NCI-H2227 (cell line): Measurements from ENCODE around the gene TMSB10.
"Not testable (repeated sequence)": the region's sequence is repeated elsewhere in the genome, so short reads cannot be mapped to it uniquely, and the experiment has no call there.

ENCODE experiments used
- DNase-seq: peaks from one replicate; lab custom pipeline; 2025; ENCODE audit not compliant: unreplicated experiment; lab: John Stamatoyannopoulos, UW

TMSB10 gene

GRCh38 chr2:84901593-84902120 lies 3.8 kb upstream of the TMSB10 start:
- no peak for DNase-seq

DNA sequence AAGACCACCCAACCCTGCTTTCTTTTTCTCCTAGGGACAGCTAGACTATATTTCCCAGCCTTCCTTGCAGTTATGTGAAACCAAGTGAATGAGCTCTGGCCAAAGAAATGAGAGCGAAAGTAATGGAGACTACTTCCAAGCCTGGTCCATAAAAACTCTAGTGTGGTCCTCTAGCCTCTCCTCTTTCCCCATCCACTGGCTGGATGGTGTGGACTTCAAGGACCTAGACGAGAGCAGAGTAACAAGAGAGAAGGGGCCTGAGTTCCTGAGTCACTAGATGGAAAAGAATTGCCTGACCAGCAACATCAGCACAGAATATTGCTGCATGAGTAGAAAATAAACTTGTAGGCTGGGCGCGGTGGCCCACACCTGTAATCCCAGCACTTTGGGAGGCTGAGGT lies 2.9 kb upstream of the TMSB10 start:
- no peak for DNase-seq

DNA sequence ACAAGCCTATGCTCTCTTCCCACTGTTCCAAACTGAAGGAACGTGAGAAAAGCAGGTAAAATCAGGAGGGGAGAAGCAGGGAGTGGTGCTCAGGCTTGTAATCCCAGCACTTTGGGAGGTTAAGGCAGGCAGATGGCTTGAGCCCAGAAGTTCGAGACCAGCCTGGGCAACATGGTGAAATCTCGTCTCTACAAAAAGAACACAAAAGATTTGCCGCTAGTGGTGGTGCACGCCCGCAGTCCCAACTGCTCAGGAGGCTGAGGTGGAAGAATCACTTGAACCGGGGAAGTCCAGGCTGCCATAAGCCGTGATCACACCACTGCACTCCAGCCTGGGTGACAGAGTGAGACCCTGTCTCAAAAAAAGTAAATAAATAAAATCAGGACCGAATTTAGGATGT lies 1.3 kb upstream of the TMSB10 start:
- no peak for DNase-seq

DNA sequence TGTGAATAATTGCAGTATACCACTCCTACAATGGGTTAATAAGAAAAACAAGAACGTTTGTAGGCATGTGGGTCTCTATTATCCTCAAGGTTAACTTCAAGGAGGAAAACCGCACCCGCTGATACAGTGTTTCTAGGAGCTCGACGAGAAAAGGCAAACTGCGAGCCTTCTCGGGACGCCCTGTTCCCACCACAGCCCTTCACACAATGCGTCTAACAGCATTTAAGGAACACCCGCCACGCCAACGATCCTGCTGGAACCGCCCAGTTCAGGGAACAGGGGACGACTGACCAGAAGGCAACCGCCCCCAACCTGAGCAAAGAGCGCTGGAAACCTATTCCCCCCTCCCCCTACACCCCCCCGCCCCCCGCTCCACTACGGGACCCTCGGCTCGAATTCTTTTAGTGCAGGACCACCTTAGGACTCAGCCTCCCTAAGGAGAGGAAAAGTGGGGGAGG lies 710 bp upstream of the TMSB10 start:
- peak; percentile 82 for DNase-seq

DNA sequence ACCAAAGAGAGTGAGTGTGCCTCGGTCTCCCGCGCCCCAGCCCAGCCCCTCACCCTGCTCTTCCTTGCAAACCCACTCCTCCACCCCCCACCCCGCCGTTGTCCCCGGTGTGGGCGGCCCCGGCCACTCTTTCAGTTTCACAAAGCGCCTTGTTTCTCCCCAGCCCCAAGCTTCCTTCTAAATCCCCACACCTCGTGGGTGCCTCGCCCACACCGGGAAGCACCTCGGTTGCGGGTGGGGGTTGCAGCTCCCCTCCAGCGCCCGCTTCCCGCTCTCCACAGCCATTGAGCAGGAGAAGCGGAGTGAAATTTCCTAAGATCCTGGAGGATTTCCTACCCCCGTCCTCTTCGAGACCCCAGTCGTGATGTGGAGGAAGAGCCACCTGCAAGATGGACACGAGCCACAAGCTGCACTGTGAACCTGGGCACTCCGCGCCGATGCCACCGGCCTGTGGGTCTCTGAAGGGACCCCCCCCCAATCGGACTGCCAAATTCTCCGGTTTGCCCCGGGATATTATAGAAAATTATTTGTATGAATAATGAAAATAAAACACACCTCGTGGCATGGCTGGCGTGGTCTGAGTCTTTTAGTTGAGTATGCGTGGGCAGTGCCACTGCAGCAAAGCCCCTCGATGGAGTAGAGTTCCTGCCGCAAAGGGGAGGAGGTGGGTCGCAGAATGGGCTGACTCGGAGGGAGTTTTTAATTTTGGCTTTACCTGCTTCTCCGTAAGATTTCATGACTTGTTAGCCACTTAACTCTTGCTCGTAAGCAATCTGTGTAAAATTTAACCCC lies 848 bp downstream of the TMSB10 start:
- peak; percentile 54 for DNase-seq

- peak; percentile 45 for DNase-seq
Measured at GRCh38 chr2:84906900-84907714, 1.7 kb downstream of the TMSB10 start.

- no peak for DNase-seq
Measured at GRCh38 chr2:84908948-84909713, 3.7 kb downstream of the TMSB10 start.

DNA sequence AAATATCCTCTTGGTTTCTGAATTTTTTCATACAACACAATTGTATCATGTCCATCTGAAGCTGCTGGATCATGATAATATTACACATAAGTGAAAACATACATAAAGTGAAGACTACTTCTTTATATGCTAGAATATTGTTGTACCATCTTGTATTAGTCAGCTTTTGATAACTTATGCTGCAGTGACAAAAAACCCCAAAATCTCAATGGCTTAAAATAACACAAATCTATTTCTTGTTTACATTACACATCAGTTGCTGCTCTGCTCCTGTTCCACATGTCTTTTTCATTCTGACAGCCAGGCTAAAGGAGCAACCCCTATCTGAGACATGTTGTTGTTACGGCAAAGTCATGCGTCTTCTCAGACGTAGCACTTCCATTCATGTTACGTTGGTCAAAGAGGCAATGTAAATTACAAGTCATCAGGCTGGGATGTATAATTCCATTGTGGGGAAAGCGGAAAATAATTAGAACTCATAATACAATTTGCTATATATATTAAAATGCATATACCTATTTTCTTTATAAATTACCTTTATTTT lies 5.8 kb downstream of the TMSB10 start:
- DNase-seq, result no peak

- no peak for DNase-seq
Measured at GRCh38 chr2:84912984-84913383, 7.5 kb downstream of the TMSB10 start.

- no peak for DNase-seq
Measured at GRCh38 chr2:84914334-84914733, 8.9 kb downstream of the TMSB10 start.

DNA sequence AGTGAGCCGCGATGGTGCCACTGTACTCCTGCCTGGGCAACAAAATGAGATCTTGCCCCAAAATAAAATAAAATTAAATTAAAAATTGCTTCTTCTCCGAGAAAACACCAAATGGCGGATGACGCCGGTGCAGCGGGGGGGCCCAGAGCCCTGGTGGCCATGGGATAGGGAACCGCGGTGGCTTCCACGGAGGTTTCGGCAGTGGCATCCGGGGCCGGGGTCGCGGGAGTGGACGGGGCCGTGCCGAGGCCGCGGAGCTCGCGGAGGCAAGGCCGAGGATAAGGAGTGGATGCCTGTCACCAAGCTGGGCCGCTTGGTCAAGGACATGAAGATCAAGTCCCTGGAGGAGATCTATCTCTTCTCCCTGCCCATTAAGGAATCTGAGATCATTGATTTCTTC lies 10.2 kb downstream of the TMSB10 start:
- not testable (repeated sequence) for DNase-seq

DNA sequence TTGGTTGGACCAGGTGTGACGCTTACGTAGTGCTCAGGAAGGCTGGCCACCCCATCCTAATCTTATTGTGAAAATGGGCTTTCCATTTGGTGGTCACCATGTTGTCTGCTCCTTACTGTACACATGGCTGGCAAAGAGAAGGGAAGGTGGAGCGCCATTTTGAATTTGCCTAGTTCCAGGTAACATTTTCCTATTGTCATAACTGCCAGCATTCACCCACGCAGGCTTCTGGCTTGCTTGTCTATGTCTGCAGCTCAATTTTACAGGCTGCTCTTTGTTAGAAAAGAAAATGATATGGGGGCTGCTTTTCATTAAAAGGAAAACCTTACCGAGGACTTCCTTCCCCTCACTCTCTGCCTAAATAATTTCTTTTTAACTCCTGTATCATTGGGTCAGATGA lies 12.4 kb downstream of the TMSB10 start:
- DNase-seq, result not testable (repeated sequence)

DNA sequence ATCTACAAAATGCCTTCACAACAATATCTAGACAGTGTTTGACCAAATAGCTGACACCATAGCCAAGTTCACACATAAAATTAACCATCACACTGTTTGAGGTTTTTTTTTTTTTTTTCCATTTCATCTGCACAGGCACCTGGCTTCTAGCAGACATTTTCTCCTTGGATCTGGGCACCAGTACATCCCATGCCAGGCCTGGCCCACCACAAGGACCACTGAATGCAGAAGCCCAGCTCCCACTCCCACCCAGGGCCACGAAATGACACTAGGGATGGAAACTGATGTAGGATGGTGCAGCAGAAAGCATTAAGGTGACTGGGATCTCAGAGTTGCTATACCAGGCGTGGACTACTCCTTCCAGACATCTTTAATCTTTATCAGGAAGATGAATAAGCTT lies 13.0 kb downstream of the TMSB10 start:
- no peak for DNase-seq

DNA sequence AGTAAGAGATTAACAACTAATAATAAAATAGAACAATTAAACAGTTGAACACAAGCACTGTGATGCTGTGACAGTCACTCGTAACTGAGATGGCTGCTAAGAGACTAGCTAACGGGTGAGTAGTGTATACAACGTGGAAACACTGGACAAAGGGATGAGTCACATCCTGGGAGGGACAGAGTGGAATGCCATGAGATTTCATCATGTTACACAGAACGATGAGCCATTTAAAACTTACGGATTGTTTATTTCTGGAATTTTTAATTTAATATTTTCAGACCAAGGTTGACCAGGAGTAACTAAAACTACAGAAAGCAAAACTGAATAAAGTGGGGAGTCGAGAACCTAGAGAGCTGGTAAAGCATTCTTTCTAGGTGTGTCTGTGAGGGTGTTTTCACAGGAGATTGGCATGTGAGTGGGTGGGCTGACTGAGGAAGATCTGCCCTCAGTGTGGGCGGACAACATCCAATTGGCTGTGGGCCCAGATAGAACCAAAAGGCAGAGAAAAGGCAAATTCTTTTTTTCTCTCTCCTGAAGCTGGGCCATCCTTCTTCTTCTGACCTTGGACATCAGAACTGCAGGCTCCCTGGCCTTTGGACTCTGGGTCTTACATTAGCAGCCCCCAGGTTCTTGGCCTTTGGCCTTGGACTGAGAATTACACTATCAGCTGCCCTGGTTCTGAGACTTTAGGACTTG lies 14.6 kb downstream of the TMSB10 start:
- DNase-seq, result peak; percentile 24

DNA sequence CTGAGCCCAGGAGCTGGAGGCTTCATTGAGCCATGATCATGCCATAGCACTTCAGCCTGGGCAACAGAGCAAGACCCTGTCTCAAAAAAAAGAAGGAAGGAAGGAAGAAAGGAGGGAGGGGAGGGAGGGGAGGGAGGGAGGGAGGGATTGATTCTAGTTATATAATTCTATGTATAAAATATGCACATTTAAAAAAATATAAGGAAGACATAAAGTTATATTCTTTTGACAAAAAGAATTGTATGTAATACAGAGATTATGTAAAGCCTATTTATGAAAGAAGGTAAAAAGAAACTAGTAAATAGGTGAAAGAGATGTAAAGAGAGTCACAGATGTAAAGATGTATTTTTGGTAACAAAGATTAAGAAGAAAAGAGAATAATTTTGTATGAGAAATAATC lies 17.6 kb downstream of the TMSB10 start:
- DNase-seq, result no peak

- no peak for DNase-seq
Measured at GRCh38 chr2:84924173-84925106, 19.0 kb downstream of the TMSB10 start.

DNA sequence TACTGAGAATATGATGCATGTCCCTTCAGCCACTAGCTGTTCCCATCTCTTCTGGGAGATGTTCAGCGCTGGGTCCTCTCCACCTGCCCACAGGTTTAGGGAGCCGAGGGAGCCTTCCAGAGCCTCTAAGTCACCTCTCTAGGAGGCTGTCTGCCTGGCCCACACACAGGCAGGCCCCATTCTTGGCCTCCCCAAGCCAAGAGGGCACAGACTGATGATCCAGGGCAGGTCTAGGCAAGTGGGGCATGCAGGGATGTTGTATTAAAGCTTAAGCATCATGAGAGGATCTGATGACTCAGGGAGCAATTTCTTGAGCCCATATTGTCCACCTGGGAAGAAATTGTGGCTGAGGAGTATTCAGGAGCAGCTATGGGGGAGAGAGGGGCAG lies 19.9 kb downstream of the TMSB10 start:
- no peak for DNase-seq

- DNase-seq, result peak; percentile 94
Measured at GRCh38 chr2:84925724-84926376, 20.4 kb downstream of the TMSB10 start.

DNA sequence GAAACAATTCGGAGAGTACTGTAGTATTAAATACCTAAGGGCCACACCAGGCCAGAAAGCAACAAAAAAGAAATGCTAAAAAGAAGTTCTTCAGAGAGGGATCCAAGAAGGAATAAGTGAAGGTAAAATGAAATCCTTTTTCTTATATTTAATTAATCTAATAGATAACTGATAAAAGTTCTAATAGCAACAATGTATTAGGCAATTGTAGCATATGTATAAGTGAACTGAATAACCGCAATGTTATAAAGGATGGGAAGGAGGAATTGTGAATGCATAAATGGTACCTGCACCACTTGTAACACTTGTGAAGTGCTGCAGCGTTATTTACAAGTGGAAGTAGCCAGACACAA lies 21.8 kb downstream of the TMSB10 start:
- no peak for DNase-seq
